Astrocyte of the spinal cord (primary cell): ENCODE results near the gene SYNGR2.

Source experiments
- DNase-seq: peaks from one replicate; pipeline ENCODE4 v3.0.0; 2011; ENCODE audit warnings: low read depth, low spot score
- H3K4me3 ChIP-seq: 2 replicates; pipeline ENCODE4 v1.5.1; 2011; ENCODE audit warnings: low read depth, mild to moderate bottlenecking, low read length, moderate library complexity
- in situ Hi-C: cut with HindIII; loops from 2 replicates; pipeline ENCODE4 v1.10.0; 2017; ENCODE audit warnings: low sequenced_read_pairs
- TF ChIP-seq, protein P1 (sequence below): IDR thresholded peaks from 2 replicates; pipeline ENCODE4 v1.5.1; 2012; ENCODE audit warnings: low read depth, mild to moderate bottlenecking, low read length, inconsistent platforms

The SYNGR2 gene

DNA sequence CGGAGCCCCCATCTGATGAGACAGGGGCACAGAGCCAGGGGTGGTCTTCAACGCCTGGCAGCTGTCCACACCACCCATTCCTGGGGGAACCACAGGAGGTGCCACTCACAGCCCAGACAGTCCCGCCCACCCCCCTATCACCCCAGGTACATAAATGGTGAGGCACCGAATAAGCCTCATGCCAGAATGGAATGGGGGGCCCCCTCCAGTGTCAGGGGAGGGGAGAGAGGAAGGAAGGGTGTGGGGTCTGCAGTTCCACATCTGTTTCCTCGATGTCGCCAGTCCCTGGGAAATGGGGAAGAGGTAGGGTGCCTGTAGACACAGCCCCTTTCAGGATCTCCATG lies 41.5 kb upstream of the SYNGR2 start:
- in situ Hi-C loops = no loop called here
- no peak overlapping the region for H3K4me3 ChIP-seq
- TF ChIP-seq, protein P1, sequence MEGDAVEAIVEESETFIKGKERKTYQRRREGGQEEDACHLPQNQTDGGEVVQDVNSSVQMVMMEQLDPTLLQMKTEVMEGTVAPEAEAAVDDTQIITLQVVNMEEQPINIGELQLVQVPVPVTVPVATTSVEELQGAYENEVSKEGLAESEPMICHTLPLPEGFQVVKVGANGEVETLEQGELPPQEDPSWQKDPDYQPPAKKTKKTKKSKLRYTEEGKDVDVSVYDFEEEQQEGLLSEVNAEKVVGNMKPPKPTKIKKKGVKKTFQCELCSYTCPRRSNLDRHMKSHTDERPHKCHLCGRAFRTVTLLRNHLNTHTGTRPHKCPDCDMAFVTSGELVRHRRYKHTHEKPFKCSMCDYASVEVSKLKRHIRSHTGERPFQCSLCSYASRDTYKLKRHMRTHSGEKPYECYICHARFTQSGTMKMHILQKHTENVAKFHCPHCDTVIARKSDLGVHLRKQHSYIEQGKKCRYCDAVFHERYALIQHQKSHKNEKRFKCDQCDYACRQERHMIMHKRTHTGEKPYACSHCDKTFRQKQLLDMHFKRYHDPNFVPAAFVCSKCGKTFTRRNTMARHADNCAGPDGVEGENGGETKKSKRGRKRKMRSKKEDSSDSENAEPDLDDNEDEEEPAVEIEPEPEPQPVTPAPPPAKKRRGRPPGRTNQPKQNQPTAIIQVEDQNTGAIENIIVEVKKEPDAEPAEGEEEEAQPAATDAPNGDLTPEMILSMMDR = no peak
- no peak for DNase-seq

DNA sequence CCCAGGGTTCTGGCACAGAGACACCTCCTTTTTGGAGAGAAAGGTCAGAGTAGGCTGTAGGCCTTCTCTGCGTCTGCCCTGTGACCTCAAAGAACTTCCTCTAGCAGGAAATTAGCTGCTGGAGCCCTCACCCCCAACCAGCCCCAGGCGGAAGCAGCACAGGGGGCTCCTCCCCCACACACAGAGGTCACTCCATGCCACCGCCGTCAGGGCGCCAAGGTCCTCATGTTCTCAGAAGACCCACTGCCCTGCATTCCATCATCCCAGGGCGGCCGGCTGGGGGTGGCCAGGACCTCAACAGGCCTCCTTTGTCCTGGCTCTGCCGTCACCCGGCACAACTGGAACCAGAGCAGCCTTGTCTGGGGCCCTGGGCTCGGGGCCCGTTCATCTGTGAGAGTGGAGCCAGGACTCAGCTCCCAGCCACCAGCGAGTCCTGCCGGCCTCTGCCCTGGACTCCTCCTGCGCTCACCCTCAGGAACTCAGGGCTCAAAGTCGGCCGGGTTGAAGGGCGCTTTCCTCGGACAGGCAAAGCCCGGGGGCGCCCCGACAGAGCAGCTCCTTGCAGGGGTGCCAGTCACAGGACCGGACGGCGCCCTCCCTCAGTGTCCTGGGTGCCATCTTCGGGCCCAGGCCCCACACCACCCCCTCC lies 41.0 kb upstream of the SYNGR2 start:
- in situ Hi-C loops = no loop called here
- TF ChIP-seq, protein P1 = no peak
- H3K4me3 ChIP-seq = no peak overlapping the region
- no peak for DNase-seq

DNA sequence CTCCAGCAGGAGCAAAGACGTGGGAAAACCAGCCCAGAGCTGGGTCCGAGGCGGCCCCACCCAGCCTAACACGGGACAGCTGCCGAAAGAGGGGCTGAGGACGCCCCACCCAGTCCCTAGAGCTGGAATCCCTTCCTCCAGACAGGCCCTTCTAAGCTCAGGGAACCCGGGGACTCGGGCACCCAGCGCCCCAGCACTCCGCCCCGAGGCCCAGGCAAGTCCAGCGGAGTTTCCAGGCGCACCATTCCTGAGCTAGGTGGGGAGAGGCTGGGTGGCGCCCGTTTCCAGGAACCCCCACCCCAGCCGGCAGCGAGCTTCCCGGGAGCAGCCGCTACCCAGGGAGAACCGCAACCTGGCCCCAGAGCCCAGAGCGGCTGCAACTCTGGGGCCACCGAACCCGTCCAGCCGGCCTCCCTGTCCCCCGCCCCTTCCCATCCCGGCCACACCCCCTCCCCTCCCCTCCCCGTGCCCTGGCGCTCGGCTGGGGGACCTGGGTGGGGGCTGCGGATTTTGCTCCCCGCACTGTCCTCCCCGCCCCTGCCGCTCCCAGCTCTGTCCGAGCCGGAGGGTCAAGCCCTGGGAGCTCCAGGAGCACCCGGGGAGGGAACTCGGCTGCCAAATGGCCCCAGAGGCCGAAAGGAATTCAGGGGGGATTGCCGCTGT lies 40.4 kb upstream of the SYNGR2 start:
- in situ Hi-C loops = no loop called here
- H3K4me3 ChIP-seq = peak overlapping the region; percentile 35
- TF ChIP-seq, protein P1 = no peak
- no peak for DNase-seq

DNA sequence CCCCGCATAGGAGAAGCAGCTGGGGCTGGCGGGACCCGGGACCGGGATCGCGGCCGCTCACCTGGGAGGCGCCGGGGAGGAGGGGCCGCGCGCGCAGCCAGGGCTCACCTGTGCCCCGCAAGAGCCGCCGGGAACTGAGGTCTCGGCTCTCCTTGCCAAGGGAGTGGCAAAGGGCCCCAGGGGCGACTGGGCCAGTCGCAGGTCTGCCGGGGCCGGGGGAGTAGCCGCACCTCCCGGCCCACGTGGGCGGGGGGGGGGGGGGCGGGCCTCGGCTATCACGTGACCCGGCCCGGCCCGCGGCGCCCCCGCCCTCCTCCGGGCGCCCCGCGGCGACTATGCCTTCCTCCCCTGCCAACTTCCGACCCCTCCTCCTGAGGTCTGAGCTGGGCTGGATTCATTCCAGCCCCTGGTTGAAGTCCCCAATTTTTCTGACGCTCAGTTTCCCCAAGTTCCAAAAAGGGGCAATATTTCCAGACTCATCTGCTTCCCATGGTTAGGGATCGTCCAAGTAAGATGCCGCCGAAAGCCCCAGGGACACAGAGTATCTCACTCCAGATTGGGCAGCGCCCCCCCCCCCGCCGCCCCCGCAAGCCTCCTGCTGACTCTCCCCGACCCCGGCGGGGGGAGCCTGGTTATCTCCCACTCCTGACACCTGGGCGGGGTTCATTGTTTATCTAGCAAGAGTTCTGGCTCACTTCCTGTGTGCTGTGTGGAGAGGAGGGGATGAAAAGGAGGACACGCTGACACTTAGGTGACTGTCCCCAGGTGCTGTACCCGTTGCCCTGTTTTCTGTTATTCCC lies 39.6 kb upstream of the SYNGR2 start, which contains the start of gene TMC6:
Gene TMC6 (minus strand): TSS at position 205 of the 800 bp plus-strand sequence. CDS start 1,923 bp downstream, outside the sequence.
- peak within 1 kb of the TSS; percentile 35 for H3K4me3 ChIP-seq
- TF ChIP-seq, protein P1 = no peak
- in situ Hi-C loops = no loop called here
- no peak for DNase-seq

DNA sequence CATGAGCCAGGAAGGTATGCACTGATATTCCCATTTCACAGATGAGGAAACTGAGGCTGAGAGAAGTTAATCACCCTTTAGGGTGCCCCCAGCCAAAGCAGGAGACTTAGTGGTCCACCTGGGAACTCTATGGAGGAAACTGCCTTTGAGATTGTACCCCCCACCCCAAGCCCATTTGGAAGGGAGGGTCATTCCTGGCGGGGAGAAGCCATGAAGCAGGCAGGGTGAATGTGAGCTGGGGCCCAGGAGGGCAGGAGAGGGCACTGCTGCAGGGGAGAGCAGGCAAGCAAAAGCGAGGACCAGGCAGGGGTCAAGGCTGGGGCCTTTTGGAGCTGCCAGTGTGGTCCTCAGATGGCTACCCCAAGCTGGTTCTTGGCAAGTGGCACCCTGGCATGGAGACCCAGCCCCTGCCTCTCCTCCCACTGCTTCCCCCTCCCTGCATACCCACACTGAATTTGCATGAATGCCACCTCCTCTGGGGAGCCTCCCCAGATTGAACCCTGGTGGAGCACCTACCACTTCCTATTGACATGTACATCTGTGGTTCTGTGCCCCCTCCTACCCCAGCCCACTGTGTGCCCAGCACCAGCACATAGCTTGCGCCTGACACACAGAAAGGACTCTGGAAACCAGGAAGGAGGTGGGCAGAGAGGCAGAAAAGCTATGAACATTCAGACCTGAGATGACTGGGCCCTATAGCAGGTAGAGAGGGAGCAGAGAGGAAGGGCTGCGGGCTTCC lies 38.9 kb upstream of the SYNGR2 start:
- in situ Hi-C loops = no loop called here
- TF ChIP-seq, protein P1 = no peak
- no peak for DNase-seq
- no peak overlapping the region for H3K4me3 ChIP-seq

DNA sequence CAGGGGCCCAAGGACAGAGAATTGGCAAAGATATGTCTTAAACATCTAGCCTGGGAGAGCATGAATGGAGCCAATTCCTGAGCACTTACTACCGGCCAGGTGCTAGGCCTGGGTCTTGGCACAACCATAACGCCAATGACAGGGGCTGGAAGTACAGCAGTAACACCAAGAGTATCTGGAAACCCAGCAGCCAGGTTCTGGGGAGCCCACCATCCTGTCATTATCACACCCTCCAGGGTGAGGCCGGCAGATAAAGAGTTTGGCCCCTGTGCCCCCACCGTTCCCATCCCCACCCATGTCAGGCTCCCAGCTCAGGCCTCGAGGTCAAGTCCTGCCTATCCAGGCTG lies 38.3 kb upstream of the SYNGR2 start:
- TF ChIP-seq, protein P1 = no peak
- in situ Hi-C loops = no loop called here
- H3K4me3 ChIP-seq = no peak overlapping the region
- no peak for DNase-seq
